Measurements from ENCODE around the gene ARL15.

The ARL15 gene

GRCh38 chr5:54295651-54296276 lies 14.6 kb downstream of the ARL15 start:
- no peak for FAIRE-seq
- TF ChIP-seq, protein P1, sequence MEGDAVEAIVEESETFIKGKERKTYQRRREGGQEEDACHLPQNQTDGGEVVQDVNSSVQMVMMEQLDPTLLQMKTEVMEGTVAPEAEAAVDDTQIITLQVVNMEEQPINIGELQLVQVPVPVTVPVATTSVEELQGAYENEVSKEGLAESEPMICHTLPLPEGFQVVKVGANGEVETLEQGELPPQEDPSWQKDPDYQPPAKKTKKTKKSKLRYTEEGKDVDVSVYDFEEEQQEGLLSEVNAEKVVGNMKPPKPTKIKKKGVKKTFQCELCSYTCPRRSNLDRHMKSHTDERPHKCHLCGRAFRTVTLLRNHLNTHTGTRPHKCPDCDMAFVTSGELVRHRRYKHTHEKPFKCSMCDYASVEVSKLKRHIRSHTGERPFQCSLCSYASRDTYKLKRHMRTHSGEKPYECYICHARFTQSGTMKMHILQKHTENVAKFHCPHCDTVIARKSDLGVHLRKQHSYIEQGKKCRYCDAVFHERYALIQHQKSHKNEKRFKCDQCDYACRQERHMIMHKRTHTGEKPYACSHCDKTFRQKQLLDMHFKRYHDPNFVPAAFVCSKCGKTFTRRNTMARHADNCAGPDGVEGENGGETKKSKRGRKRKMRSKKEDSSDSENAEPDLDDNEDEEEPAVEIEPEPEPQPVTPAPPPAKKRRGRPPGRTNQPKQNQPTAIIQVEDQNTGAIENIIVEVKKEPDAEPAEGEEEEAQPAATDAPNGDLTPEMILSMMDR (IDR thresholded peaks at IDR 0.05; ENCODE audit: insufficient read depth, missing control alignments), result no peak
- no peak for DNase-seq (ENCODE audit: insufficient read length, low spot score)

GRCh38 chr5:54294097-54294667 lies 16.2 kb downstream of the ARL15 start:
- TF ChIP-seq, protein P1 (IDR thresholded peaks at IDR 0.05; ENCODE audit: insufficient read depth, missing control alignments), result no peak
- DNase-seq (ENCODE audit: insufficient read length, low spot score), result no peak
- no peak for FAIRE-seq

GRCh38 chr5:54292866-54293265 lies 17.5 kb downstream of the ARL15 start:
- no peak for FAIRE-seq
- no peak for DNase-seq (ENCODE audit: insufficient read length, low spot score)
- TF ChIP-seq, protein P1 (IDR thresholded peaks at IDR 0.05; ENCODE audit: insufficient read depth, missing control alignments), result no peak

GRCh38 chr5:54291498-54291897 lies 18.9 kb downstream of the ARL15 start:
- no peak for FAIRE-seq
- TF ChIP-seq, protein P1 (IDR thresholded peaks at IDR 0.05; ENCODE audit: insufficient read depth, missing control alignments), result no peak
- no peak for DNase-seq (ENCODE audit: insufficient read length, low spot score)

DNA sequence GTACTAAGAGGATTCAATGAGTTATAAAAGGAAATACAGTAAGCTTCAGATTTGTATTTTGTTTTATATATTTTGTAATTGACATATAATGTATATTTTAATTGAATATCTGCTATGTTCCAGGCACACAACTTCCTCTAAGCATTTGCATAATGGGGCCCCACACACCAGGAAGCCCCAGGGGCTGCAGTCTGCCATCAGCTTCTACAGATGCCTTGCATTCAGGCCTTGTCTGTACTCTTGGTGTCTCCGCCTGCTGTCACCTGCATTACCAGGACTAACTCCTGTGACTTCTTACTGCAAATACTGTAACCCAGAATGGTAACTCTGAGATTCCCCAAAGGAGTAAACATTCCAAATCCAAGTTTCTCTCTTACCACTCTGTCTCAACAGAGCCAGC lies 20.6 kb downstream of the ARL15 start:
- TF ChIP-seq, protein P1 (IDR thresholded peaks at IDR 0.05; ENCODE audit: insufficient read depth, missing control alignments), result no peak
- FAIRE-seq, result no peak
- DNase-seq (ENCODE audit: insufficient read length, low spot score), result no peak

- FAIRE-seq (no peak), DNase-seq (ENCODE audit: insufficient read length, low spot score) (no peak)
- TF ChIP-seq, protein P1 (IDR thresholded peaks at IDR 0.05; ENCODE audit: insufficient read depth, missing control alignments), result no peak
Observed at GRCh38 chr5:54288568-54289217, 21.7 kb downstream of the ARL15 start.

DNA sequence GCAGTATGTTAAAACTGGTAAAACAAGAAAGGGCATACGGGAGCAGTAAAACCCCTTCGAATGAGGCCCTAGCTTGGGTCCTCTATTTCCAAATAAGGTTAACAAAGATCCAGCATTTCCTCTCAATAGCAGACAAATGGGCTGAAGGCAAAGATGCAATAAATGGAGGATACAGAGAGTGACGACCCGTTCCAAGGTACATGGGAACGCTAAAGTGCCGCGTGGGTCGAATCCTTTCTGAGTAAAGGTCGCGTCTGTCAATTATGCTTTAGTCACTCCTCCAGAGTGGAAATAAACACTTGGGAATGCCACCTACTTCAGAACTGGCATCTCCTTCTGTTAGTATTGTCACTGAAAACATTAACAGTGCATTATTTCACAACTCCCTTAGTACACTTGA lies 24.7 kb downstream of the ARL15 start:
- TF ChIP-seq, protein P1 (IDR thresholded peaks at IDR 0.05; ENCODE audit: insufficient read depth, missing control alignments), result no peak
- FAIRE-seq (no peak), DNase-seq (ENCODE audit: insufficient read length, low spot score) (no peak)

All from D721Med (cell line).